Measurements from ENCODE around the gene PPP1R12B.
"Not testable (repeated sequence)": the region's sequence is repeated elsewhere in the genome, so short reads cannot be mapped to it uniquely, and the experiment has no call there.

Gene PPP1R12B

GRCh38 chr1:202587859-202588485 lies 239.5 kb downstream of the PPP1R12B start:
- DNase-seq = no peak

GRCh38 chr1:202588503-202589189 lies 240.1 kb downstream of the PPP1R12B start:
- DNase-seq = no peak

GRCh38 chr1:202589190-202589930 lies 240.9 kb downstream of the PPP1R12B start:
- DNase-seq = no peak

GRCh38 chr1:202590126-202590525 lies 241.6 kb downstream of the PPP1R12B start:
- no peak for DNase-seq

GRCh38 chr1:202590975-202591411 lies 242.5 kb downstream of the PPP1R12B start:
- no peak for DNase-seq

- DNase-seq = no peak
Measured at GRCh38 chr1:202591515-202591914, 243.0 kb downstream of the PPP1R12B start.

- DNase-seq = no peak
Measured at GRCh38 chr1:202592146-202592545, 243.6 kb downstream of the PPP1R12B start.

- DNase-seq = no peak
Measured at GRCh38 chr1:202593845-202594244, 245.3 kb downstream of the PPP1R12B start.

GRCh38 chr1:202596638-202597037 lies 248.1 kb downstream of the PPP1R12B start:
- DNase-seq = no peak

- no peak for DNase-seq
Measured at GRCh38 chr1:202597090-202597761, 248.7 kb downstream of the PPP1R12B start.

- DNase-seq = no peak
Measured at GRCh38 chr1:202599669-202600431, 251.4 kb downstream of the PPP1R12B start.

- no peak for DNase-seq
Measured at GRCh38 chr1:202600432-202601041, 252.0 kb downstream of the PPP1R12B start.

GRCh38 chr1:202603435-202603834 lies 254.9 kb downstream of the PPP1R12B start:
- DNase-seq = no peak

- no peak for DNase-seq
Measured at GRCh38 chr1:202605515-202605914, 257.0 kb downstream of the PPP1R12B start.

- not testable (repeated sequence) for DNase-seq
Measured at GRCh38 chr1:202612036-202612435, 263.5 kb downstream of the PPP1R12B start.

GRCh38 chr1:202613571-202613970 lies 265.1 kb downstream of the PPP1R12B start:
- DNase-seq = no peak

- DNase-seq = not testable (repeated sequence)
Measured at GRCh38 chr1:202614363-202615207, 266.1 kb downstream of the PPP1R12B start.

GRCh38 chr1:202615208-202615500 lies 266.7 kb downstream of the PPP1R12B start:
- not testable (repeated sequence) for DNase-seq

- no peak for DNase-seq
Measured at GRCh38 chr1:202615501-202616354, 267.2 kb downstream of the PPP1R12B start.

- DNase-seq = no peak
Measured at GRCh38 chr1:202616355-202616915, 267.9 kb downstream of the PPP1R12B start.

Data from T-helper 9 cell (primary cell).